ENCODE data around the gene PRKN.

Gene PRKN

GRCh38 chr6:161963181-161963580, 764.4 kb downstream of the PRKN start:
- no peaks in the 10 kb centered on the region for H3K9me3 ChIP-seq (ENCODE audit: severe bottlenecking)
- no peak overlapping the region for H3K27ac ChIP-seq

GRCh38 chr6:161961796-161962195, 765.8 kb downstream of the PRKN start:
- TF ChIP-seq CTCF (IDR thresholded peaks at IDR 0.05; ENCODE audit: low read depth, low read length): no peak
- no peaks in the 10 kb centered on the region for H3K27me3 ChIP-seq (ENCODE audit: insufficient read depth, low read depth, severe bottlenecking)
- H3K9me3 ChIP-seq (ENCODE audit: severe bottlenecking): no peaks in the 10 kb centered on the region
- no peaks in the 10 kb centered on the region for H3K36me3 ChIP-seq
- no peak overlapping the region for H3K4me3 ChIP-seq (ENCODE audit: low read depth, low read length)
- no peak for DNase-seq
- no peak overlapping the region for H3K27ac ChIP-seq

More at GRCh38 chr6:161963181-161963580, 764.4 kb downstream of the PRKN start:
- no peak for TF ChIP-seq CTCF (IDR thresholded peaks at IDR 0.05; ENCODE audit: low read depth, low read length)
- no peak overlapping the region for H3K4me3 ChIP-seq (ENCODE audit: low read depth, low read length)
- H3K27me3 ChIP-seq (ENCODE audit: insufficient read depth, low read depth, severe bottlenecking): no peaks in the 10 kb centered on the region
- no peaks in the 10 kb centered on the region for H3K36me3 ChIP-seq
- no peak for DNase-seq

- no peaks in the 10 kb centered on the region for H3K27me3 ChIP-seq (ENCODE audit: insufficient read depth, low read depth, severe bottlenecking)
- no peak overlapping the region for H3K4me3 ChIP-seq (ENCODE audit: low read depth, low read length)
- no peaks in the 10 kb centered on the region for H3K9me3 ChIP-seq (ENCODE audit: severe bottlenecking)
- H3K27ac ChIP-seq: no peak overlapping the region
- no peaks in the 10 kb centered on the region for H3K36me3 ChIP-seq
- TF ChIP-seq CTCF (IDR thresholded peaks at IDR 0.05; ENCODE audit: low read depth, low read length): no peak
- DNase-seq: no peak
Observed at GRCh38 chr6:161961046-161961445, 766.5 kb downstream of the PRKN start.

GRCh38 chr6:161959072-161959471, 768.5 kb downstream of the PRKN start:
- H3K27ac ChIP-seq: no peak overlapping the region
- no peak overlapping the region for H3K4me3 ChIP-seq (ENCODE audit: low read depth, low read length)
- no peak for TF ChIP-seq CTCF (IDR thresholded peaks at IDR 0.05; ENCODE audit: low read depth, low read length)
- no peaks in the 10 kb centered on the region for H3K27me3 ChIP-seq (ENCODE audit: insufficient read depth, low read depth, severe bottlenecking)
- no peaks in the 10 kb centered on the region for H3K9me3 ChIP-seq (ENCODE audit: severe bottlenecking)
- DNase-seq: no peak
- H3K36me3 ChIP-seq: no peaks in the 10 kb centered on the region

GRCh38 chr6:161956082-161956481, 771.5 kb downstream of the PRKN start:
- no peak overlapping the region for H3K4me3 ChIP-seq (ENCODE audit: low read depth, low read length)
- H3K36me3 ChIP-seq: no peaks in the 10 kb centered on the region
- no peak for TF ChIP-seq CTCF (IDR thresholded peaks at IDR 0.05; ENCODE audit: low read depth, low read length)
- H3K27ac ChIP-seq: no peak overlapping the region
- no peaks in the 10 kb centered on the region for H3K27me3 ChIP-seq (ENCODE audit: insufficient read depth, low read depth, severe bottlenecking)
- no peaks in the 10 kb centered on the region for H3K9me3 ChIP-seq (ENCODE audit: severe bottlenecking)
- DNase-seq: no peak

- H3K36me3 ChIP-seq: no peaks in the 10 kb centered on the region
- no peak for TF ChIP-seq CTCF (IDR thresholded peaks at IDR 0.05; ENCODE audit: low read depth, low read length)
- no peak for DNase-seq
- H3K9me3 ChIP-seq (ENCODE audit: severe bottlenecking): no peaks in the 10 kb centered on the region
- no peaks in the 10 kb centered on the region for H3K27me3 ChIP-seq (ENCODE audit: insufficient read depth, low read depth, severe bottlenecking)
- H3K27ac ChIP-seq: no peak overlapping the region
- H3K4me3 ChIP-seq (ENCODE audit: low read depth, low read length): no peak overlapping the region
Observed at GRCh38 chr6:161954699-161955276, 772.8 kb downstream of the PRKN start.
